ENCODE measurements around the gene NUDT8. TPM values are rescaled to one million over a fixed set of nuclear protein-coding genes. Genes with fewer than 3 reads are reported as not detected.

Gene NUDT8, protein sequence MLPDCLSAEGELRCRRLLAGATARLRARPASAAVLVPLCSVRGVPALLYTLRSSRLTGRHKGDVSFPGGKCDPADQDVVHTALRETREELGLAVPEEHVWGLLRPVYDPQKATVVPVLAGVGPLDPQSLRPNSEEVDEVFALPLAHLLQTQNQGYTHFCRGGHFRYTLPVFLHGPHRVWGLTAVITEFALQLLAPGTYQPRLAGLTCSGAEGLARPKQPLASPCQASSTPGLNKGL
- total RNA-seq (ENCODE audit: unreplicated experiment) = 5.8 TPM
- long read RNA-seq, transcript NUDT8-202 (4 exons, 728 nt) = major isoform, 7 of 7 reads
- long read RNA-seq, partial matches to known transcripts = 0 of 7 reads
- long read RNA-seq, other reads (novel, unspliced or antisense) = 0 of 7 reads

DNA sequence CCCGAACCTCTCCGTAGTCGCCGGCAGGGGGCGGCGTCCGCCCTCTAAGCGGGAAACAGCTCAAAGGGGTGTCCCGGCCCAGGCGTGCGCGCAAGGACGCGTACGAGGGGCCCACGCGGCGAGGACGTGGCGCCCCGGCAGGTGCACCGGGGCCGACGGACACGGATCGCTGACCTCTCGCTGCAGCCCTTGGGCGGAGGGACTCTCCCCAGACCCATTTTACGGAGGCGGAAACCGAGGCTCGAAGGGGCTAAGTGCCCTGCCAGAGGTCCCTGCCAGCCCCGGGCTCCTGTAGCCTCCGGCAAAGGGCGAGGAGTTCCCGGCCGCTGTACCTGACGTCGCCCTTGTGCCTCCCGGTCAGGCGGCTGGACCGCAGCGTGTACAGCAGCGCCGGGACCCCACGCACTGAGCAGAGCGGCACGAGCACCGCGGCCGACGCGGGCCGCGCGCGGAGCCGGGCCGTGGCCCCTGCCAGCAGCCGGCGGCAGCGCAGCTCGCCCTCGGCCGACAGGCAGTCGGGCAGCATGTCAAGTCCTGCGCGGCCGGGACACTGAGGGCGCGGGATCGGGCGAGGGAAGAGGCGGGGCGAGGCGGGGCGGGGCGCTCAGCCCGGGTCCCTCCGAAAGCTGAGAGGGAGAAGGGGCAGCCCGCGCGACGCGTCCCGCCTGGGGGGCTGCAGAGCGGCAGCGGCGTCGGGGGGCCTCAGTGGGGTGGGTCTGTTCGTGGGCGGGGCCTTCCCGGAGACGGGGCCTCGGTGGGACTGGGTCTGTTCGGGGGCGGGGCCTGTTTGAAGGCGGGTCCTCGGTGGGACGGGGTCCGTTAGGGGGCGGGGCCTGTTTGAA is at the start of gene NUDT8:
TSS of gene NUDT8 (minus strand) at position 552 of the 842 bp plus-strand sequence. CDS start at position 526, 26 bp downstream.
- peak; percentile 99 for DNase-seq
- Mint-ChIP-seq H3K4me1 (ENCODE audit: low read depth, unreplicated experiment) (peaks cover 2% of the 10 kb centered on the region), H3K27ac (ENCODE audit: unreplicated experiment) (peak within 1 kb of the TSS; percentile 74), H3K9me3 (ENCODE audit: unreplicated experiment) (peaks cover 2% of the 10 kb centered on the region), H3K27me3 (ENCODE audit: unreplicated experiment) (peaks cover 3% of the 10 kb centered on the region), H3K36me3 (ENCODE audit: unreplicated experiment) (no peaks in the 10 kb centered on the region), H3K4me3 (ENCODE audit: unreplicated experiment) (peak within 1 kb of the TSS; percentile 88)
- TF ChIP-seq, protein P1, sequence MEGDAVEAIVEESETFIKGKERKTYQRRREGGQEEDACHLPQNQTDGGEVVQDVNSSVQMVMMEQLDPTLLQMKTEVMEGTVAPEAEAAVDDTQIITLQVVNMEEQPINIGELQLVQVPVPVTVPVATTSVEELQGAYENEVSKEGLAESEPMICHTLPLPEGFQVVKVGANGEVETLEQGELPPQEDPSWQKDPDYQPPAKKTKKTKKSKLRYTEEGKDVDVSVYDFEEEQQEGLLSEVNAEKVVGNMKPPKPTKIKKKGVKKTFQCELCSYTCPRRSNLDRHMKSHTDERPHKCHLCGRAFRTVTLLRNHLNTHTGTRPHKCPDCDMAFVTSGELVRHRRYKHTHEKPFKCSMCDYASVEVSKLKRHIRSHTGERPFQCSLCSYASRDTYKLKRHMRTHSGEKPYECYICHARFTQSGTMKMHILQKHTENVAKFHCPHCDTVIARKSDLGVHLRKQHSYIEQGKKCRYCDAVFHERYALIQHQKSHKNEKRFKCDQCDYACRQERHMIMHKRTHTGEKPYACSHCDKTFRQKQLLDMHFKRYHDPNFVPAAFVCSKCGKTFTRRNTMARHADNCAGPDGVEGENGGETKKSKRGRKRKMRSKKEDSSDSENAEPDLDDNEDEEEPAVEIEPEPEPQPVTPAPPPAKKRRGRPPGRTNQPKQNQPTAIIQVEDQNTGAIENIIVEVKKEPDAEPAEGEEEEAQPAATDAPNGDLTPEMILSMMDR (IDR thresholded peaks at IDR 0.05; ENCODE audit: partially characterized antibody, unreplicated experiment) = peak; percentile 96

DNA sequence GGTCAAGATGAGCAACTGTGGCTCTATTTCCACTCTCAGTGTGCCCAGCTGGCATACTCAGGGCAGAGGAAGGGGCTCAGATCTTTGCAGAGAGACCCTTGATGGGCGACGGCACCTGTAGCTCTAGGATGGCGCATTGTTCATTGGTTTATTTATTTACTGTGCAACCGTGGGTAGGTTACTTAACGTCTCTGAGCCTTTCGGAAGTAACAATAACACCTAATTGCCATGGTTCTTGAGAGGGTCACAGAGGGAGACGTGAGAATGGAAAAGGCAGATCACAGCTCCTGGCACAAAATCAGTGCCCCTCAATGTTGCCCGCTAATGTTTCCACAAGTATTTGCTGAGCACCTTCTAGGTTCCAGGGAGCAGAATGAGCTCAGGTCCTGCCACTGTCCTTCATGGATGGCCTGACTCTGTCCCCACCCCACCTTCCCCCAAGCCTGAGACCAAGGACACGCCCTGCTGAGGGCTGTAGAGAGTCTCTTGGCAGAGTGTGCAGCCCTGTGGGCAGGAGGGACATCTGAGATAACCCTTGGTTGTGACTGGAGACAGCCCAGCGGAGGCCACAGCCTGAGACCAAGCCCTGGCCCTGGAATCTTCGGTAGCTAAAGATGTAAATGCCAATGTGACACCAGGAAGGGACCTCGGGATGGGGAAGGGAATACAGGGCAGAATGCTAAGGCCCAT is 45.5 kb upstream of the NUDT8 start:
- no peaks in the 10 kb centered on the region for H3K9me3 Mint-ChIP-seq (ENCODE audit: unreplicated experiment)
- no peak overlapping the region for H3K4me3 Mint-ChIP-seq (ENCODE audit: unreplicated experiment)
- TF ChIP-seq, protein P1 (IDR thresholded peaks at IDR 0.05; ENCODE audit: partially characterized antibody, unreplicated experiment) = no peak
- no peaks in the 10 kb centered on the region for H3K4me1 Mint-ChIP-seq (ENCODE audit: low read depth, unreplicated experiment)
- H3K36me3 Mint-ChIP-seq (ENCODE audit: unreplicated experiment) = peaks cover 5% of the 10 kb centered on the region
- no peak overlapping the region for H3K27ac Mint-ChIP-seq (ENCODE audit: unreplicated experiment)
- no peak for DNase-seq
- H3K27me3 Mint-ChIP-seq (ENCODE audit: unreplicated experiment) = peaks cover 5% of the 10 kb centered on the region

GRCh38 chr11:67674442-67674871 is 44.7 kb upstream of the NUDT8 start, which contains the start of gene ALDH3B2:
ALDH3B2 (minus strand) TSS chr11:67674623; CDS start chr11:67666935, 7,688 bp downstream.
- H3K4me3 Mint-ChIP-seq (ENCODE audit: unreplicated experiment) = no peak within 1 kb of the TSS
- H3K9me3 Mint-ChIP-seq (ENCODE audit: unreplicated experiment) = no peaks in the 10 kb centered on the region
- H3K4me1 Mint-ChIP-seq (ENCODE audit: low read depth, unreplicated experiment) = no peaks in the 10 kb centered on the region
- TF ChIP-seq, protein P1 (IDR thresholded peaks at IDR 0.05; ENCODE audit: partially characterized antibody, unreplicated experiment) = no peak
- H3K27ac Mint-ChIP-seq (ENCODE audit: unreplicated experiment) = no peak within 1 kb of the TSS
- H3K36me3 Mint-ChIP-seq (ENCODE audit: unreplicated experiment) = peaks cover 5% of the 10 kb centered on the region
- peaks cover 5% of the 10 kb centered on the region for H3K27me3 Mint-ChIP-seq (ENCODE audit: unreplicated experiment)
- DNase-seq = no peak

DNA sequence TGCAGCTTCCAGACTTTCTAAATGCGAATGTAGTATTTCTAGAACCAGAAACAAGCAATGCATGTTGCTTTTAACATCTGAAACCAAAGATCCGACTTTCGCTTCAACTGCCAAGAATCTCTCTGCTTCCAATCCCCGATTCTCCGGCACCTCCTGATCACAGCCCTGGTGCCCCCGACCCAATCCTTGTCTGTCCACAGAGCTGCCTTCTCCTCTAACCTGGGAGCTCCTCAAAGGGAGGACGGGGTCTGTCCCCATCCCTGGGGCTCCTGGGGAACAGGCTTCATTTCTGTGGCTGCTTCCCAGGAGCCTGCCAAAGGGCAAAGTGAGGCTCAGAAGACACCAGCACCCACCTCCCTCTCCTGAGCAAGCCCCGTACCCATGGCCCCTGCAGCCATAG is 44.2 kb upstream of the NUDT8 start:
- H3K9me3 Mint-ChIP-seq (ENCODE audit: unreplicated experiment) = no peaks in the 10 kb centered on the region
- H3K27ac Mint-ChIP-seq (ENCODE audit: unreplicated experiment) = no peak overlapping the region
- H3K36me3 Mint-ChIP-seq (ENCODE audit: unreplicated experiment) = peaks cover 5% of the 10 kb centered on the region
- TF ChIP-seq, protein P1 (IDR thresholded peaks at IDR 0.05; ENCODE audit: partially characterized antibody, unreplicated experiment) = no peak
- H3K4me1 Mint-ChIP-seq (ENCODE audit: low read depth, unreplicated experiment) = no peaks in the 10 kb centered on the region
- peaks cover 5% of the 10 kb centered on the region for H3K27me3 Mint-ChIP-seq (ENCODE audit: unreplicated experiment)
- H3K4me3 Mint-ChIP-seq (ENCODE audit: unreplicated experiment) = no peak overlapping the region
- no peak for DNase-seq
